Nephron progenitor cell (in vitro differentiated cells): ENCODE results near the gene PIP5KL1.

Source experiments
- DNase-seq: peaks from one replicate; pipeline ENCODE4 v3.0.0; 2021
- H3K27ac Mint-ChIP-seq: 2 replicates; pipeline ENCODE4 v1.8.0; 2021; ENCODE audit warnings: mild to moderate bottlenecking, moderate library complexity, mixed read lengths
- H3K27me3 Mint-ChIP-seq: 2 replicates; pipeline ENCODE4 v1.8.0; 2021; ENCODE audit warnings: mild to moderate bottlenecking, low read depth, mixed read lengths; ENCODE audit not compliant: poor library complexity
- H3K36me3 Mint-ChIP-seq: 2 replicates; pipeline ENCODE4 v1.8.0; 2021; ENCODE audit warnings: low read depth, mixed read lengths
- H3K4me1 Mint-ChIP-seq: 2 replicates; pipeline ENCODE4 v1.8.0; 2021; ENCODE audit warnings: mixed read lengths
- H3K4me3 Mint-ChIP-seq: 2 replicates; pipeline ENCODE4 v1.8.0; 2021; ENCODE audit warnings: mild to moderate bottlenecking, moderate library complexity, mixed read lengths
- H3K9me3 Mint-ChIP-seq: 2 replicates; pipeline ENCODE4 v1.8.0; 2021; ENCODE audit warnings: mild to moderate bottlenecking, moderate library complexity, mixed read lengths
- TF ChIP-seq, protein P1 (sequence below): fragments of 200-600 bp; sonication (generic); IDR thresholded peaks from 2 replicates; pipeline ENCODE4 v1.5.0; 2021; ENCODE audit warnings: antibody characterized with exemption

The PIP5KL1 gene

DNA sequence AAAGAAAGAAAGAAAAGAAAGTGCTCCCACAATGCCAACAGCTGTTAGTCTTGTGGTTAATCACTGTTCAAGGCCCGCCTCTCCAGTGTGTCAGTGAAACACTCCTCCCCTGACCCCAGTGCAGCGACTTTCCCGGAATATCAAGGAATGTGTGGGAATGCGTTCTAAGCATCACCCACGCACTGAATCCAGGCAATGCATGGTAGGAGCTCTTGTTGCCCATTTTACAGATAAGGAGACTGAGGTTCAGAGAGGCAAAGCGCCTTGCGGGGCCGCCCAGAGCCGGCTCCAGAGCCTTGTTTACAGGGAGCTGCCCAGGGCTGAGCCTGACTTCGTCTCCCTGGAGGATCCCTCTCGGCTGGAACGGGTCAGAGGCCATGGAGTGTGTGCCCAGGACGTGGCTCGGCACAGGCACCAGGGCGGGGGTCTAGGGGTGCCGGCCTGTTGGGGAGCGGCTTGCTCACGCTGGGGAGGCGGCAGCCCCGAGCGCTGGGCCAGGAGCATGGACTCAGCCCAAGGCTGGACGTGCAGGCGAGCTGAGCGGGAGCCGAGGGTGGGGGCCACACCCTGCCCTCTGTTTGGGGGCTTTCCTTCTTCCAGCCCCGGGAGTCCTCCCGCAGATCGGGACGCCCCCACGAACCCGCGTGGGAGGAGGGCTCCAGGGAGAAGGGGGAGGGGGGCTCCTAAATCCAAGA, 32.0 kb downstream of the PIP5KL1 start:
- Mint-ChIP-seq H3K9me3 (peaks cover 21% of the 10 kb centered on the region), H3K4me3 (peak overlapping the region; percentile 88), H3K27me3 (no peaks in the 10 kb centered on the region), H3K36me3 (peaks cover 33% of the 10 kb centered on the region), H3K27ac (peak overlapping the region; percentile 90), H3K4me1 (peaks cover 42% of the 10 kb centered on the region)
- TF ChIP-seq, protein P1, sequence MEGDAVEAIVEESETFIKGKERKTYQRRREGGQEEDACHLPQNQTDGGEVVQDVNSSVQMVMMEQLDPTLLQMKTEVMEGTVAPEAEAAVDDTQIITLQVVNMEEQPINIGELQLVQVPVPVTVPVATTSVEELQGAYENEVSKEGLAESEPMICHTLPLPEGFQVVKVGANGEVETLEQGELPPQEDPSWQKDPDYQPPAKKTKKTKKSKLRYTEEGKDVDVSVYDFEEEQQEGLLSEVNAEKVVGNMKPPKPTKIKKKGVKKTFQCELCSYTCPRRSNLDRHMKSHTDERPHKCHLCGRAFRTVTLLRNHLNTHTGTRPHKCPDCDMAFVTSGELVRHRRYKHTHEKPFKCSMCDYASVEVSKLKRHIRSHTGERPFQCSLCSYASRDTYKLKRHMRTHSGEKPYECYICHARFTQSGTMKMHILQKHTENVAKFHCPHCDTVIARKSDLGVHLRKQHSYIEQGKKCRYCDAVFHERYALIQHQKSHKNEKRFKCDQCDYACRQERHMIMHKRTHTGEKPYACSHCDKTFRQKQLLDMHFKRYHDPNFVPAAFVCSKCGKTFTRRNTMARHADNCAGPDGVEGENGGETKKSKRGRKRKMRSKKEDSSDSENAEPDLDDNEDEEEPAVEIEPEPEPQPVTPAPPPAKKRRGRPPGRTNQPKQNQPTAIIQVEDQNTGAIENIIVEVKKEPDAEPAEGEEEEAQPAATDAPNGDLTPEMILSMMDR = no peak
- DNase-seq = peak; percentile 53

DNA sequence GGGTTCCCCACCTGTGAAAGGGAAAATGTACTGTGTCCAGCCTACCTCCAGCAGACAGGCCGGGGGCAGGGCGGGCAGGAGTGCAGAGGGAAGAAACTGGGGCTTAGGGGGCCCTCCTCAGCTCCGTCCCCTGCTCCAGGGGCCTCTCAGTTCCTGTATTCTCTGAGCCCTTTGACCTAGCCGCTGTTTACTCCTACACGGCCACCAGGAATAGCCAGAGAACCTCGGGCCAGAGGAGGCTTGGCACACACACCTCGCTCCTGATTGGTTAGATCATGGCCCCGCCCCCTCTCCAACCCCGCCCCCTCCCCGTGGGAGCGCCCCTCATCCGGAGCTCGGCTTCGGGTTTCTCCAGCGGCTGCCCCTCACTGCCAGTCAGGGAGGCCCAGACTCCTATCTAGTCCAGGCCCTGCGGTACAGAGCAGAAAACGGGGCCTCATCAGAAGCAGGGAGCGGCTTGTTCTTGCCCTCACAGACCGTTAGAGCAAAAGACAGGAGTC, 33.3 kb downstream of the PIP5KL1 start:
- DNase-seq = peak; percentile 89
- Mint-ChIP-seq H3K4me3 (peak overlapping the region; percentile 88), H3K36me3 (peaks cover 47% of the 10 kb centered on the region), H3K9me3 (peaks cover 34% of the 10 kb centered on the region), H3K27me3 (peaks cover 3% of the 10 kb centered on the region), H3K27ac (peak overlapping the region; percentile 97), H3K4me1 (peaks cover 35% of the 10 kb centered on the region)
- TF ChIP-seq, protein P1 = no peak

- H3K27me3 Mint-ChIP-seq = peaks cover 3% of the 10 kb centered on the region
- peak overlapping the region; percentile 88 for H3K4me3 Mint-ChIP-seq
These were observed 34.0 kb downstream of the PIP5KL1 start for GRCh38 chr9:127896395-127897192.

GRCh38 chr9:127895811-127896210, 34.8 kb downstream of the PIP5KL1 start:
- Mint-ChIP-seq H3K4me3 (peak overlapping the region; percentile 42), H3K36me3 (peaks cover 59% of the 10 kb centered on the region)

More at GRCh38 chr9:127896395-127897192, 34.0 kb downstream of the PIP5KL1 start:
- peaks cover 51% of the 10 kb centered on the region for H3K36me3 Mint-ChIP-seq
- peaks cover 35% of the 10 kb centered on the region for H3K4me1 Mint-ChIP-seq
- peaks cover 34% of the 10 kb centered on the region for H3K9me3 Mint-ChIP-seq
- peak overlapping the region; percentile 97 for H3K27ac Mint-ChIP-seq
- DNase-seq = no peak
- TF ChIP-seq, protein P1 = no peak

DNA sequence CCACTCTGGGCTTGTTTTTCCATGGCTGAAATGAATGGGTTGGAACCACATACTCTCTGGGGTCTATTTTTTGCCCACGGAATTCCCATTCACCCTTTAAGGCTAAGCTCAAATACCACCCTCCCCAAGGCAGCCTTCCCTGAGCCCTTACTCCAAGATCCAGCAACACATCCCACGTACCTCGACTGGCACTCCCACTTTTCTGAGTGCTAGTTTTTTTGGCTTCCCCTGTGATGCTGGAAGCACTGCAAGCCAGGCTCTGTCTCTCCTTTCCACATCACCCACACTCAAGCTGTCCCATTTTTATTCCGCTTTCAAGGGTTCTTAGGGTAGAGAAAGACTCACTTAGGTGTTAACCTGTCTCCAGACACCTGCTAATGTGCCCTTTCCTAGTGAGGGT, 37.2 kb downstream of the PIP5KL1 start:
- peaks cover 73% of the 10 kb centered on the region for H3K36me3 Mint-ChIP-seq
- no peak overlapping the region for H3K4me3 Mint-ChIP-seq
- H3K27ac Mint-ChIP-seq = no peak overlapping the region
- H3K4me1 Mint-ChIP-seq = peaks cover 27% of the 10 kb centered on the region
- peaks cover 34% of the 10 kb centered on the region for H3K9me3 Mint-ChIP-seq
- TF ChIP-seq, protein P1 = no peak
- peaks cover 3% of the 10 kb centered on the region for H3K27me3 Mint-ChIP-seq
- DNase-seq = no peak

More at GRCh38 chr9:127895811-127896210, 34.8 kb downstream of the PIP5KL1 start:
- TF ChIP-seq, protein P1 = no peak
- no peak for DNase-seq
- Mint-ChIP-seq H3K27ac (peak overlapping the region; percentile 97), H3K27me3 (peaks cover 3% of the 10 kb centered on the region), H3K4me1 (peaks cover 30% of the 10 kb centered on the region), H3K9me3 (peaks cover 34% of the 10 kb centered on the region)
